HepG2 (cell line): Measurements from ENCODE around the gene TLR4. TPM values are rescaled to one million over a fixed set of nuclear protein-coding genes. Genes with fewer than 3 reads are reported as not detected.

Source experiments
- ATAC-seq: fragments of 200-7000 bp; cut with Tn5 transposase; 3 replicates; pipeline ENCODE4 v1.9.1; 2020; ENCODE audit warnings: mild to moderate bottlenecking, moderate library complexity
- BruUV-seq: library from RNA; stranded (reverse); fragments of 400-500 nt; replicated peaks from 2 replicates; lab custom pipeline; 2021; lab: Mats Ljungman, UMichigan
- CTCF ChIA-PET: fragments of 300-600 bp; formaldehyde crosslinking; extraction: SDS; loops from one replicate; lab custom pipeline; 2021; ENCODE audit warnings: low total read pairs, inconsistent platforms, low intra/inter-chr PET ratio; lab: Yijun Ruan, JAX
- POLR2A ChIA-PET: fragments of 350-600 bp; sonication (Branson Sonifier 250); formaldehyde crosslinking; loops from one replicate; lab custom pipeline; 2020; ENCODE audit warnings: antibody characterized with exemption, inconsistent platforms; lab: Yijun Ruan, JAX
- DNase-seq: peaks from one replicate; pipeline ENCODE4 v3.0.0-alpha.2; 2015; ENCODE audit warnings: low spot score
- FAIRE-seq: peaks from 3 replicates; lab custom pipeline; 2011; peaks lifted over from hg19 to GRCh38; lab: Jason Lieb, UNC
- H2AFZ ChIP-seq: one replicate; pipeline ENCODE4 v1.6.1; 2011; ENCODE audit warnings: low read length, inconsistent platforms
- H3K27ac ChIP-seq: fragments of 300-600 bp; 3 replicates; pipeline ENCODE4 v1.8.0; 2011; ENCODE audit warnings: mixed run types, mild to moderate bottlenecking, mixed read lengths, low read length, inconsistent platforms; ENCODE audit not compliant: insufficient read depth; ENCODE audit errors: extremely low read length
- H3K27me3 ChIP-seq, 2 experiments: fragments of 200-600 bp in 1 of 2; 2 replicates in 1 of 2; 3 replicates in 1 of 2; pipeline versions ENCODE4 v1.6.0 to v1.8.0; 2011; ENCODE audit warnings: low read length in 2 of 2, mild to moderate bottlenecking in 2 of 2, moderate library complexity in 2 of 2, inconsistent platforms in 1 of 2; ENCODE audit not compliant: insufficient read depth in 2 of 2, control insufficient read depth in 1 of 2
- H3K36me3 ChIP-seq, 2 experiments: fragments of 200-600 bp in 1 of 2; replicated peaks in 1 of 2; 2 replicates in 1 of 2; 3 replicates in 1 of 2; pipeline versions ENCODE4 v1.5.1 to v1.8.0; 2011; ENCODE audit warnings: low read length in 2 of 2, inconsistent platforms in 1 of 2; ENCODE audit not compliant: insufficient read depth in 2 of 2, control insufficient read depth in 1 of 2
- H3K4me1 ChIP-seq: 2 replicates; pipeline ENCODE4 v1.5.1; 2012; ENCODE audit warnings: low read length, inconsistent platforms; ENCODE audit not compliant: insufficient read depth
- H3K4me2 ChIP-seq: 2 replicates; pipeline ENCODE4 v1.6.0; 2011; ENCODE audit warnings: low read depth, low read length, inconsistent platforms
- H3K4me3 ChIP-seq, 3 experiments: fragments of 200-600 bp in 1 of 3; sonication (generic), shearing (Covaris generic) in 1 of 3; replicated peaks in 1 of 3; 2 replicates each; pipeline ENCODE4 v1.5.1; 2011 to 2016; ENCODE audit warnings: low read length in 3 of 3, inconsistent platforms in 2 of 3, low read depth in 2 of 3, mild to moderate bottlenecking in 2 of 3, control low read depth in 1 of 3, mixed read lengths in 1 of 3; ENCODE audit not compliant: insufficient read depth in 1 of 3
- H3K79me2 ChIP-seq: one replicate; pipeline ENCODE4 v1.6.1; 2011; ENCODE audit warnings: low read length, inconsistent platforms; ENCODE audit not compliant: insufficient read depth
- H3K9ac ChIP-seq: 2 replicates; pipeline ENCODE4 v1.6.0; 2011; ENCODE audit warnings: mild to moderate bottlenecking, low read depth, low read length, inconsistent platforms; ENCODE audit not compliant: insufficient read depth
- H3K9me3 ChIP-seq: 2 replicates; pipeline ENCODE4 v1.5.1; 2012; ENCODE audit warnings: mild to moderate bottlenecking, low read length
- H4K20me1 ChIP-seq: 2 replicates; pipeline ENCODE4 v1.6.0; 2011; ENCODE audit warnings: inconsistent platforms, mild to moderate bottlenecking, low read length, moderate library complexity; ENCODE audit not compliant: insufficient read depth
- ASH2L ChIP-seq: fragments of 300-600, 200-600 bp; sonication (generic); IDR thresholded peaks from 2 replicates; pipeline ENCODE4 v1.7.0; 2017; ENCODE audit warnings: low read depth, mild to moderate bottlenecking, moderate library complexity, mixed read lengths, low read length; ENCODE audit not compliant: insufficient read length
- NAIF1 ChIP-seq: sonication (generic); formaldehyde crosslinking; IDR thresholded peaks from 2 replicates; pipeline ENCODE4 v1.5.0; 2020; ENCODE audit warnings: mild to moderate bottlenecking, missing genetic modification reagents, borderline replicate concordance
- NCOA1 ChIP-seq: sonication (generic); formaldehyde crosslinking; IDR thresholded peaks from 2 replicates; pipeline ENCODE4 v1.9.0; 2021; ENCODE audit warnings: missing genetic modification reagents
- PRDM15 ChIP-seq: sonication (generic); formaldehyde crosslinking; IDR thresholded peaks from 2 replicates; pipeline ENCODE4 v1.4.0; 2020; ENCODE audit warnings: missing genetic modification reagents
- RFX3 ChIP-seq: IDR thresholded peaks from 2 replicates; pipeline ENCODE4 v1.6.1; 2016; ENCODE audit warnings: missing biosample characterization, missing genetic modification reagents
- SOX5 ChIP-seq: IDR thresholded peaks from 2 replicates; pipeline ENCODE4 v1.6.1; 2016; ENCODE audit warnings: borderline replicate concordance
- ZNF17 ChIP-seq: sonication (generic); formaldehyde crosslinking; IDR thresholded peaks from 2 replicates; pipeline ENCODE4 v1.5.0; 2020; ENCODE audit warnings: mild to moderate bottlenecking, missing genetic modification reagents
- ZNF280D ChIP-seq: sonication (generic); formaldehyde crosslinking; IDR thresholded peaks from 2 replicates; pipeline ENCODE4 v1.5.1; 2020; ENCODE audit warnings: mild to moderate bottlenecking, missing genetic modification reagents
- ZNF331 ChIP-seq: sonication (generic); formaldehyde crosslinking; IDR thresholded peaks from 2 replicates; pipeline ENCODE4 v1.4.0; 2020; ENCODE audit warnings: missing genetic modification reagents
- ZNF83 ChIP-seq: sonication (generic); formaldehyde crosslinking; IDR thresholded peaks from 2 replicates; pipeline ENCODE4 v1.4.0; 2020; ENCODE audit warnings: missing genetic modification reagents, mild to moderate bottlenecking, borderline replicate concordance
- WGBS: methylation state at CpG from one replicate; pipeline ENCODE4 v1.1.6; 2017; ENCODE audit warnings: low lambda C conversion rate; 5-methylcytosine and 5-hydroxymethylcytosine counted together
- in situ Hi-C: cut with HindIII; loops from 2 replicates; pipeline ENCODE4 v1.10.0; 2017; ENCODE audit warnings: low pct_unique_long_range_greater_than_20kb; ENCODE audit not compliant: extremely low pct_ligation_motif_present
- intact Hi-C: fragments of 100-400 bp; cut with micrococcal nuclease; formaldehyde crosslinking; loops from one replicate; pipeline ENCODE4 v1.10.0; 2022; ENCODE audit not compliant: unreplicated experiment
- polyA plus RNA-seq, 8 experiments: library from polyadenylated mRNA; depleted of rRNA in 3 of 8; stranded (reverse) in 7 of 8; unstranded in 1 of 8; fragments of >200 nt; fragmentation: Illumina TruSeq in 4 of 8; extraction: Trizol in 4 of 8; gene quantifications; 2 replicates each; pipeline versions ENCODE4 v1.2.1 to v1.2.3, GENCODE V29; 2011 to 2016; ENCODE audit warnings: low read depth in 4 of 8, missing spikeins in 1 of 8, mixed read lengths in 1 of 8; ENCODE audit not compliant: insufficient read depth in 1 of 8
- total RNA-seq, 5 experiments: library from RNA; depleted of rRNA; stranded (reverse); fragments of >200 nt; fragmentation: Illumina TruSeq; extraction: Trizol; gene quantifications; 2 replicates each; pipeline ENCODE4 v1.2.3, GENCODE V29; 2016; ENCODE audit warnings: low read depth in 1 of 5
- TF ChIP-seq, protein P1 (sequence below): conservative IDR thresholded peaks from 2 replicates; pipeline ENCODE4 v1.6.1; 2018; ENCODE audit warnings: missing genetic modification reagents

The TLR4 gene
- total and polyA plus RNA-seq, 2 of the 13 experiments (the other 11 are each of a cell fraction or from before 2014, with no cell fraction given) = 0.07 to 0.22 TPM

- in situ Hi-C loops = no loop called here
- no peak overlapping the region for H3K4me2 ChIP-seq
- no peaks in the 10 kb centered on the region for H3K36me3 ChIP-seq
- no peak for ATAC-seq
- no peaks in the 10 kb centered on the region; a peak in 1 of 5 replicates for H3K27me3 ChIP-seq
- H3K9me3 ChIP-seq = no peaks in the 10 kb centered on the region
- H3K27ac ChIP-seq = no peak overlapping the region
- no TSS peak for BruUV-seq
- FAIRE-seq = no peak
- no peak overlapping the region for H3K4me3 ChIP-seq
- CTCF ChIA-PET = no interaction called here
- H2AFZ ChIP-seq = no peak overlapping the region
- no peak overlapping the region for H3K9ac ChIP-seq
- POLR2A ChIA-PET = no interaction called here
- TF ChIP-seq, protein P1, sequence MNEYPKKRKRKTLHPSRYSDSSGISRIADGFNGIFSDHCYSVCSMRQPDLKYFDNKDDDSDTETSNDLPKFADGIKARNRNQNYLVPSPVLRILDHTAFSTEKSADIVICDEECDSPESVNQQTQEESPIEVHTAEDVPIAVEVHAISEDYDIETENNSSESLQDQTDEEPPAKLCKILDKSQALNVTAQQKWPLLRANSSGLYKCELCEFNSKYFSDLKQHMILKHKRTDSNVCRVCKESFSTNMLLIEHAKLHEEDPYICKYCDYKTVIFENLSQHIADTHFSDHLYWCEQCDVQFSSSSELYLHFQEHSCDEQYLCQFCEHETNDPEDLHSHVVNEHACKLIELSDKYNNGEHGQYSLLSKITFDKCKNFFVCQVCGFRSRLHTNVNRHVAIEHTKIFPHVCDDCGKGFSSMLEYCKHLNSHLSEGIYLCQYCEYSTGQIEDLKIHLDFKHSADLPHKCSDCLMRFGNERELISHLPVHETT (CRISPR knock-in tag) = no peak
- TF ChIP-seq ZNF331 (CRISPR knock-in tag) = no peak
- TF ChIP-seq NCOA1 (CRISPR knock-in tag) = no peak
- no peak for TF ChIP-seq PRDM15 (CRISPR knock-in tag)
- no peak for TF ChIP-seq NAIF1 (CRISPR knock-in tag)
- TF ChIP-seq ZNF280D (CRISPR knock-in tag) = no peak
- TF ChIP-seq ZNF17 = no peak
- no peak for TF ChIP-seq ZNF83
- no peak for TF ChIP-seq RFX3 (CRISPR knock-in tag)
- TF ChIP-seq ASH2L = no peak
- TF ChIP-seq SOX5 (CRISPR knock-in tag) = no peak
- TF ChIP-seq, all 625 proteins: peak for 0
- no peaks in the 10 kb centered on the region for H3K79me2 ChIP-seq
- DNase-seq = no peak
- intact Hi-C loops = no loop called here
- H4K20me1 ChIP-seq = no peaks in the 10 kb centered on the region
- H3K4me1 ChIP-seq = no peaks in the 10 kb centered on the region
- WGBS = 40% methylated on average over 22 of the region's 46 CpGs
Observed at GRCh38 chr9:117744856-117745389, 40.7 kb downstream of the TLR4 start.
